Measurements from ENCODE around the gene WNT2B. TPM values are rescaled to one million over a fixed set of nuclear protein-coding genes. Genes with fewer than 3 reads are reported as not detected.

Gene WNT2B
- polyA plus RNA-seq, 1 of the 3 experiments (the other 2 are of a cell fraction) = 4.3 TPM

DNA sequence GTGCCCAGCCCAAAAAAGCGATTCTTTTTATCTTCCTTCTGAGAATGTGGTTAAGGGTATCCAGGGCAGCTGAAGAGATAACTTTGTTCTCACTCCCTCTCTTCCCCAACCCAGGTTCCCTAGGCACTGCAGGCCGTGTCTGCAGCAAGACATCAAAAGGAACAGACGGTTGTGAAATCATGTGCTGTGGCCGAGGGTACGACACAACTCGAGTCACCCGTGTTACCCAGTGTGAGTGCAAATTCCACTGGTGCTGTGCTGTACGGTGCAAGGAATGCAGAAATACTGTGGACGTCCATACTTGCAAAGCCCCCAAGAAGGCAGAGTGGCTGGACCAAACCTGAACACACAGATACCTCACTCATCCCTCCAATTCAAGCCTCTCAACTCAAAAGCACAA is 11.4 kb downstream of the WNT2B start:
- Histone ChIP-seq H3F3A (replicated peaks; ENCODE audit: insufficient read depth) (peaks cover 6% of the 10 kb centered on the region), H2AFZ (ENCODE audit: low read depth) (no peak overlapping the region), H3K4me3 (ENCODE audit: low read depth in 2 of 2, low read length in 1 of 2) (no peak overlapping the region), H3K79me2 (ENCODE audit: insufficient read depth) (no peaks in the 10 kb centered on the region), H4K20me1 (ENCODE audit: insufficient read depth) (no peaks in the 10 kb centered on the region), H3K9me2 (no peaks in the 10 kb centered on the region), H3K36me3 (replicated peaks in 1 of 2; ENCODE audit: control insufficient read depth in 1 of 2, insufficient read depth in 2 of 2, low read length in 1 of 2) (peaks cover 0 to 5% of the 10 kb centered on the region in 2 experiments), H3K4me2 (no peak overlapping the region), H3K9ac (no peak overlapping the region), H3K4me1 (ENCODE audit: control insufficient read depth in 1 of 2, insufficient read depth in 2 of 2, low read depth in 1 of 2, low read length in 1 of 2) (peaks cover 0 to 27% of the 10 kb centered on the region in 2 experiments; a peak in 3 of 4 replicates), H3K27me3 (ENCODE audit: insufficient read depth) (no peaks in the 10 kb centered on the region), H3K9me3 (no peaks in the 10 kb centered on the region), H3K27ac (ENCODE audit: low read depth in 2 of 2, low read length in 1 of 2) (no peak overlapping the region)
- ChIA-PET POLR2A (no interaction called here), CTCF (interaction anchor here (0.6 to 0.7 kb wide), 2 partner anchors 9 to 18 kb away, joined by 3 read pairs; no protein-coding TSS in a partner anchor)
- 89% methylated on average over 9 of the region's 9 CpGs for WGBS (ENCODE audit: low lambda C conversion rate)
- DNase-seq = no peak
- TF ChIP-seq FOXM1 (IDR thresholded peaks at IDR 0.05; ENCODE audit: low read depth) (no peak), SMC3 (IDR thresholded peaks at IDR 0.05; ENCODE audit: low read depth, low read length) (no peak), TCF12 (IDR thresholded peaks at IDR 0.05) (no peak), MEF2A (IDR thresholded peaks at IDR 0.05; ENCODE audit: borderline replicate concordance, low read depth) (no peak), ELF1 (IDR thresholded peaks at IDR 0.05) (no peak), NFIC (IDR thresholded peaks at IDR 0.05; ENCODE audit: borderline replicate concordance) (no peak)

DNA sequence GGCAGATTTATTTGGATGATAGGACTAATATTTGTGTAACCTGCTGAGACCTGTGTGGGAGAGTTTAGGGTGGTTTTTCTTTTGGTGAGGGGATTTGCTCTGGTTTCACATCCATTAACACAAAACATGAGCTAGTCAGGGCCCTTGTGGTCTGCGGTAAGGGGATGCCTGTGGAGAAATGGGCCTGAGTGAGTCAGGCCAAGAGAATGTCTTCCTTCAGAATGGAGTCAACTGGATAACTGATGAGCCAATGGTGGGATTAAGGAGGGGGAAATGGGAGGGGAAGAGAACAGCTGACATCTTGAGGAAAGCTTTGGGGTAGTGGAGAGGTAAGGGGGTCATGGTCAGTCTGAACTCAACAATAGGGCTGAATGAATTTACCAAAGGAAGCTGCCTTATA is 13.9 kb downstream of the WNT2B start:
- Histone ChIP-seq H3K9me2 (no peaks in the 10 kb centered on the region), H3K9me3 (no peaks in the 10 kb centered on the region), H3F3A (replicated peaks; ENCODE audit: insufficient read depth) (peaks cover 6% of the 10 kb centered on the region), H3K79me2 (ENCODE audit: insufficient read depth) (no peaks in the 10 kb centered on the region), H4K20me1 (ENCODE audit: insufficient read depth) (no peaks in the 10 kb centered on the region), H3K27me3 (ENCODE audit: insufficient read depth) (no peaks in the 10 kb centered on the region), H3K36me3 (replicated peaks in 1 of 2; ENCODE audit: control insufficient read depth in 1 of 2, insufficient read depth in 2 of 2, low read length in 1 of 2) (peaks cover 5 to 11% of the 10 kb centered on the region in 2 experiments), H3K4me3 (ENCODE audit: low read depth in 2 of 2, low read length in 1 of 2) (no peak overlapping the region), H2AFZ (ENCODE audit: low read depth) (no peak overlapping the region), H3K27ac (ENCODE audit: low read depth in 2 of 2, low read length in 1 of 2) (peak overlapping the region in 1 of 2 experiments; percentile 80; a peak in 2 of 4 replicates), H3K4me1 (ENCODE audit: control insufficient read depth in 1 of 2, insufficient read depth in 2 of 2, low read depth in 1 of 2, low read length in 1 of 2) (peaks cover 0 to 39% of the 10 kb centered on the region in 2 experiments; a peak in 3 of 4 replicates), H3K9ac (peak overlapping the region; percentile 37; the same call in 1 of the 2 replicates), H3K4me2 (peak overlapping the region; percentile 41)
- 22% methylated on average over 1 of the region's 1 CpG for WGBS (ENCODE audit: low lambda C conversion rate)
- ChIA-PET POLR2A (no interaction called here), CTCF (no interaction called here)
- DNase-seq = no peak
- TF ChIP-seq MEF2A (IDR thresholded peaks at IDR 0.05; ENCODE audit: borderline replicate concordance, low read depth) = no peak
- no peak for TF ChIP-seq FOXJ3 (CRISPR knock-in tag; IDR thresholded peaks at IDR 0.05)
- TF ChIP-seq, protein P1, sequence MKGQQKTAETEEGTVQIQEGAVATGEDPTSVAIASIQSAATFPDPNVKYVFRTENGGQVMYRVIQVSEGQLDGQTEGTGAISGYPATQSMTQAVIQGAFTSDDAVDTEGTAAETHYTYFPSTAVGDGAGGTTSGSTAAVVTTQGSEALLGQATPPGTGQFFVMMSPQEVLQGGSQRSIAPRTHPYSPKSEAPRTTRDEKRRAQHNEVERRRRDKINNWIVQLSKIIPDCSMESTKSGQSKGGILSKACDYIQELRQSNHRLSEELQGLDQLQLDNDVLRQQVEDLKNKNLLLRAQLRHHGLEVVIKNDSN (IDR thresholded peaks at IDR 0.05; ENCODE audit: borderline replicate concordance, low read depth) = no peak; the same call in 1 of the 2 replicates
- TF ChIP-seq MXI1 (IDR thresholded peaks at IDR 0.05; ENCODE audit: low read depth, low read length) = no peak
- TF ChIP-seq RFX5 (IDR thresholded peaks at IDR 0.05; ENCODE audit: low read length) = no peak
- TF ChIP-seq, protein P2, sequence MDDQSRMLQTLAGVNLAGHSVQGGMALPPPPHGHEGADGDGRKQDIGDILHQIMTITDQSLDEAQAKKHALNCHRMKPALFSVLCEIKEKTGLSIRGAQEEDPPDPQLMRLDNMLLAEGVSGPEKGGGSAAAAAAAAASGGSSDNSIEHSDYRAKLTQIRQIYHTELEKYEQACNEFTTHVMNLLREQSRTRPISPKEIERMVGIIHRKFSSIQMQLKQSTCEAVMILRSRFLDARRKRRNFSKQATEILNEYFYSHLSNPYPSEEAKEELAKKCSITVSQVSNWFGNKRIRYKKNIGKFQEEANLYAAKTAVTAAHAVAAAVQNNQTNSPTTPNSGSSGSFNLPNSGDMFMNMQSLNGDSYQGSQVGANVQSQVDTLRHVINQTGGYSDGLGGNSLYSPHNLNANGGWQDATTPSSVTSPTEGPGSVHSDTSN (IDR thresholded peaks at IDR 0.05) = peak; percentile 88
- TF ChIP-seq RCOR1 (IDR thresholded peaks at IDR 0.05; ENCODE audit: low read length) = no peak
- TF ChIP-seq RXRA (IDR thresholded peaks at IDR 0.05; ENCODE audit: borderline replicate concordance, low read depth) = peak; percentile 86; the same call in 1 of the 2 replicates
- TF ChIP-seq SIN3A (IDR thresholded peaks at IDR 0.05; ENCODE audit: borderline replicate concordance, low read depth, low read length) = no peak
- TF ChIP-seq EP300 (IDR thresholded peaks at IDR 0.05; ENCODE audit: borderline replicate concordance in 1 of 2, low read depth in 1 of 2, low read length in 1 of 2) = peak in 1 of 2 experiments; percentile 90; a peak in 2 of 4 replicates
- TF ChIP-seq, protein P3, sequence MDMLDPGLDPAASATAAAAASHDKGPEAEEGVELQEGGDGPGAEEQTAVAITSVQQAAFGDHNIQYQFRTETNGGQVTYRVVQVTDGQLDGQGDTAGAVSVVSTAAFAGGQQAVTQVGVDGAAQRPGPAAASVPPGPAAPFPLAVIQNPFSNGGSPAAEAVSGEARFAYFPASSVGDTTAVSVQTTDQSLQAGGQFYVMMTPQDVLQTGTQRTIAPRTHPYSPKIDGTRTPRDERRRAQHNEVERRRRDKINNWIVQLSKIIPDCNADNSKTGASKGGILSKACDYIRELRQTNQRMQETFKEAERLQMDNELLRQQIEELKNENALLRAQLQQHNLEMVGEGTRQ (IDR thresholded peaks at IDR 0.05; ENCODE audit: borderline replicate concordance, low read depth, low read length) = no peak
- no peak for TF ChIP-seq RAD21 (IDR thresholded peaks at IDR 0.05; ENCODE audit: low read length)
- no peak for TF ChIP-seq CHD2 (IDR thresholded peaks at IDR 0.05; ENCODE audit: low read length, partially characterized antibody)
- TF ChIP-seq, protein P4, sequence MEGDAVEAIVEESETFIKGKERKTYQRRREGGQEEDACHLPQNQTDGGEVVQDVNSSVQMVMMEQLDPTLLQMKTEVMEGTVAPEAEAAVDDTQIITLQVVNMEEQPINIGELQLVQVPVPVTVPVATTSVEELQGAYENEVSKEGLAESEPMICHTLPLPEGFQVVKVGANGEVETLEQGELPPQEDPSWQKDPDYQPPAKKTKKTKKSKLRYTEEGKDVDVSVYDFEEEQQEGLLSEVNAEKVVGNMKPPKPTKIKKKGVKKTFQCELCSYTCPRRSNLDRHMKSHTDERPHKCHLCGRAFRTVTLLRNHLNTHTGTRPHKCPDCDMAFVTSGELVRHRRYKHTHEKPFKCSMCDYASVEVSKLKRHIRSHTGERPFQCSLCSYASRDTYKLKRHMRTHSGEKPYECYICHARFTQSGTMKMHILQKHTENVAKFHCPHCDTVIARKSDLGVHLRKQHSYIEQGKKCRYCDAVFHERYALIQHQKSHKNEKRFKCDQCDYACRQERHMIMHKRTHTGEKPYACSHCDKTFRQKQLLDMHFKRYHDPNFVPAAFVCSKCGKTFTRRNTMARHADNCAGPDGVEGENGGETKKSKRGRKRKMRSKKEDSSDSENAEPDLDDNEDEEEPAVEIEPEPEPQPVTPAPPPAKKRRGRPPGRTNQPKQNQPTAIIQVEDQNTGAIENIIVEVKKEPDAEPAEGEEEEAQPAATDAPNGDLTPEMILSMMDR (IDR thresholded peaks at IDR 0.05) = no peak
- TF ChIP-seq TEAD4 (IDR thresholded peaks at IDR 0.05; ENCODE audit: borderline replicate concordance, insufficient read depth) = peak; percentile 90
- peak; percentile 40; the same call in 1 of the 2 replicates for TF ChIP-seq FOXM1 (IDR thresholded peaks at IDR 0.05; ENCODE audit: low read depth)
- TF ChIP-seq POLR2AphosphoS5 (IDR thresholded peaks at IDR 0.05; ENCODE audit: low read depth, low read length) = peak; percentile 66; the same call in 1 of the 2 replicates
- TF ChIP-seq TAF1 (IDR thresholded peaks at IDR 0.05; ENCODE audit: borderline replicate concordance, low read depth, low read length) = no peak
- TF ChIP-seq TCF12 (IDR thresholded peaks at IDR 0.05) = peak; percentile 91
- no peak for TF ChIP-seq SMC3 (IDR thresholded peaks at IDR 0.05; ENCODE audit: low read depth, low read length)
- TF ChIP-seq JUND (IDR thresholded peaks at IDR 0.05) = peak; percentile 95
- TF ChIP-seq GATA2 (CRISPR knock-in tag; IDR thresholded peaks at IDR 0.05) = no peak
